GM21528 (cell line): ENCODE data around the gene PRDM16.

Experiments used
- ATAC-seq: cut with Tn5 transposase; IDR thresholded peaks from one replicate; pipeline ENCODE4 v1.9.1; 2021; ENCODE audit warnings: mild to moderate bottlenecking, moderate library complexity; ENCODE audit not compliant: unreplicated experiment, low FRiP score

The PRDM16 gene

GRCh38 chr1:3172431-3173380 lies 103.7 kb downstream of the PRDM16 start:
- no peak for ATAC-seq

- ATAC-seq, result no peak
Observed at GRCh38 chr1:3173381-3173980, 104.5 kb downstream of the PRDM16 start.

GRCh38 chr1:3174487-3175247 lies 105.7 kb downstream of the PRDM16 start:
- no peak for ATAC-seq

GRCh38 chr1:3175486-3175885 lies 106.5 kb downstream of the PRDM16 start:
- no peak for ATAC-seq

- no peak for ATAC-seq
Observed at GRCh38 chr1:3176028-3176427, 107.0 kb downstream of the PRDM16 start.

GRCh38 chr1:3176820-3177219 lies 107.8 kb downstream of the PRDM16 start:
- ATAC-seq, result no peak

GRCh38 chr1:3178279-3178678 lies 109.3 kb downstream of the PRDM16 start:
- no peak for ATAC-seq

GRCh38 chr1:3179471-3179870 lies 110.5 kb downstream of the PRDM16 start:
- no peak for ATAC-seq

GRCh38 chr1:3180915-3181314 lies 111.9 kb downstream of the PRDM16 start:
- no peak for ATAC-seq

- no peak for ATAC-seq
Observed at GRCh38 chr1:3181956-3182355, 113.0 kb downstream of the PRDM16 start.

GRCh38 chr1:3183411-3183810 lies 114.4 kb downstream of the PRDM16 start:
- no peak for ATAC-seq

- ATAC-seq, result no peak
Observed at GRCh38 chr1:3183813-3184212, 114.8 kb downstream of the PRDM16 start.

- no peak for ATAC-seq
Observed at GRCh38 chr1:3184666-3185065, 115.7 kb downstream of the PRDM16 start.

GRCh38 chr1:3185896-3186525 lies 117.0 kb downstream of the PRDM16 start:
- no peak for ATAC-seq

- ATAC-seq, result no peak
Observed at GRCh38 chr1:3186526-3186921, 117.5 kb downstream of the PRDM16 start.

GRCh38 chr1:3187415-3188149 lies 118.6 kb downstream of the PRDM16 start:
- no peak for ATAC-seq

- ATAC-seq, result no peak
Observed at GRCh38 chr1:3188150-3188971, 119.4 kb downstream of the PRDM16 start.

GRCh38 chr1:3190256-3191041 lies 121.4 kb downstream of the PRDM16 start:
- ATAC-seq, result no peak
